Naive B cell (primary cell): ENCODE measurements around the gene LPCAT1. TPM values are rescaled to one million over a fixed set of nuclear protein-coding genes. Genes with fewer than 3 reads are reported as not detected.

Experiments
- polyA plus RNA-seq, 6 donors: library from polyadenylated mRNA; unstranded; fragments of 300-500 nt; fragmentation: Illumina TruSeq; gene quantifications; one replicate each; pipeline ENCODE4 v1.2.3, GENCODE V29; 2021; ENCODE audit warnings: low read depth in 6 of 6

LPCAT1 gene
- polyA plus RNA-seq, 6 donors from 2014 or later, result 19.5 to 63.3 (median 52.7) TPM

Other genes with a start within 250 kb of the LPCAT1 start
- gene TERT, start 228.9 kb downstream of the LPCAT1 start, polyA plus RNA-seq, result not detected
- 10 to 100 TPM; 24.5 to 65.2 (median 41.4) TPM for gene CLPTM1L, start 178.9 kb downstream of the LPCAT1 start, polyA plus RNA-seq
- gene SLC6A3, start 78.5 kb downstream of the LPCAT1 start, polyA plus RNA-seq, result under 1 TPM in 1 of 6 donors, not detected in 5; 0.09 TPM